Measurements from ENCODE around the gene SYNE2.

SYNE2 gene

DNA sequence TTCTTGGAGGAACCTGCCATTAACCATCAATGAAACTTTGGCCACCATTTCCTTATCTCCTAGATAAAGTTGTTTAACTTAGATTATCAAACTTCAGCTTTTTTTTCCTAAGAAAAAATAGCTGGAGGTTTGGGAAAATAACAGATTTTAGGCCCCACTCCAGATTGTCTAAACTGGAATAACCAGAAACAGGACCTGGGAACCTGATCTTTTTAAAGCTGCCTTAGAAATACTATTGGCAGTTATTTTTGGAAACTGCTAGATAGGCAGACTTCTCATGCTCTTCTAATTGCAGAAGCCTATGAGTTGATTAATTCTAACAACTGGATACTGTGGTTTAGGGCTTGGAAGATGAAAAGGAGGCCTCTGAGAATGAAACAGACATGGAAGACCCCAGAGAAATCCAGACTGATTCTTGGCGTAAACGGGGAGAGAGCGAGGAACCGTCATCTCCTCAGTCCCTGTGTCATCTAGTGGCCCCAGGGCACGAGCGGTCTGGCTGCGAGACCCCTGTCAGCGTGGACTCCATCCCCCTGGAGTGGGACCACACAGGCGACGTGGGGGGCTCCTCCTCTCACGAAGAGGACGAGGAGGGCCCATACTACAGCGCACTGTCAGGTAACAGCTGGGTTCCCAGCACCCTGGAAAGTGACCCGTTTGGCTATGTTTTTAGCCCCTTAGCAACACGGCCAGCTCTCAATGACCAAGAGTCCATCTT lies 361.2 kb downstream of the SYNE2 start:
- no peak for TF ChIP-seq CTCF (IDR thresholded peaks at IDR 0.05)
- Histone ChIP-seq H3K27ac (peak overlapping the region; percentile 53 to 66), H3K4me3 (no peak overlapping the region)
- no peak for DNase-seq (ENCODE audit: low spot score)

GRCh38 chr14:64215274-64215673 lies 362.5 kb downstream of the SYNE2 start:
- Histone ChIP-seq H3K4me3 (no peak overlapping the region), H3K27ac (no peak overlapping the region)
- no peak for TF ChIP-seq CTCF (IDR thresholded peaks at IDR 0.05)
- no peak for DNase-seq (ENCODE audit: low spot score)

DNA sequence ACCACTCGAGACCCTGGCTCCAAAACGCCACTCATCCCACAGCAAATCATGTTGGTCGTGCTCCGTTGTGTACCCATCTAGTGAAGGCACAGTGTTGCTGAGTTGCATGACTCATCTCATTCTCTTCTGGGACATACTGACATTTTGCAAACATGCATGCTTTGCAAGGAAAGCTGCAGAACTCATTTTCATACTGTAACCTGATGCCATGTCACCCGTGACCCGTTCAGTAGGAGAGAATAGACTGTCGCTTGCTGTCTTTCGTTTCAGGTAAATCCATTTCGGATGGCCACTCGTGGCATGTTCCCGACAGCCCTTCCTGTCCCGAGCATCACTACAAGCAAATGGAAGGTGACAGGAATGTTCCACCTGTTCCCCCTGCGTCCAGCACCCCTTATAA lies 363.2 kb downstream of the SYNE2 start:
- TF ChIP-seq CTCF (IDR thresholded peaks at IDR 0.05), result no peak
- DNase-seq (ENCODE audit: low spot score), result no peak
- Histone ChIP-seq H3K4me3 (no peak overlapping the region), H3K27ac (no peak overlapping the region)

GRCh38 chr14:64217308-64217707 lies 364.5 kb downstream of the SYNE2 start:
- no peak overlapping the region for H3K27ac ChIP-seq
- H3K4me3 ChIP-seq, result no peak overlapping the region
- DNase-seq (ENCODE audit: low spot score), result no peak
- no peak for TF ChIP-seq CTCF (IDR thresholded peaks at IDR 0.05)

DNA sequence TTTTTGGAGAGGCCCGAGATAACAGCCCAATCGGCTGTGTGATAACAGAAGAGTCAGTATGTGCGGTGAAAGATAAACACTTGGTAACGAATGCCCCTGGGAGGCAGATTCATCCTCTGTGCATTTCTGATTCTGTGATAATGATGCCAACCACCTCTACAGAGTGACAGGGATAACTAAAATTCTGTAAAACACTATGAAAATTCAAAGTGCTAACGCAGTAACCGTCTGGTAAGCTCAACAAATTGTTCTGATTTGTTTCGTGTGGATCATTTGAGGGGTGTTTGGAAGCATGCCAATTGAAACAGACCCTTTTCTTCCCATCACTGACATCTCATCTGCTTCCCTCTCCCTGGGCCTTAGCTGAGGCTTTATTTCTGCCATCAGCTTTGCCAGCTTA lies 365.0 kb downstream of the SYNE2 start:
- DNase-seq (ENCODE audit: low spot score), result no peak
- no peak overlapping the region for H3K27ac ChIP-seq
- no peak overlapping the region for H3K4me3 ChIP-seq
- no peak for TF ChIP-seq CTCF (IDR thresholded peaks at IDR 0.05)

DNA sequence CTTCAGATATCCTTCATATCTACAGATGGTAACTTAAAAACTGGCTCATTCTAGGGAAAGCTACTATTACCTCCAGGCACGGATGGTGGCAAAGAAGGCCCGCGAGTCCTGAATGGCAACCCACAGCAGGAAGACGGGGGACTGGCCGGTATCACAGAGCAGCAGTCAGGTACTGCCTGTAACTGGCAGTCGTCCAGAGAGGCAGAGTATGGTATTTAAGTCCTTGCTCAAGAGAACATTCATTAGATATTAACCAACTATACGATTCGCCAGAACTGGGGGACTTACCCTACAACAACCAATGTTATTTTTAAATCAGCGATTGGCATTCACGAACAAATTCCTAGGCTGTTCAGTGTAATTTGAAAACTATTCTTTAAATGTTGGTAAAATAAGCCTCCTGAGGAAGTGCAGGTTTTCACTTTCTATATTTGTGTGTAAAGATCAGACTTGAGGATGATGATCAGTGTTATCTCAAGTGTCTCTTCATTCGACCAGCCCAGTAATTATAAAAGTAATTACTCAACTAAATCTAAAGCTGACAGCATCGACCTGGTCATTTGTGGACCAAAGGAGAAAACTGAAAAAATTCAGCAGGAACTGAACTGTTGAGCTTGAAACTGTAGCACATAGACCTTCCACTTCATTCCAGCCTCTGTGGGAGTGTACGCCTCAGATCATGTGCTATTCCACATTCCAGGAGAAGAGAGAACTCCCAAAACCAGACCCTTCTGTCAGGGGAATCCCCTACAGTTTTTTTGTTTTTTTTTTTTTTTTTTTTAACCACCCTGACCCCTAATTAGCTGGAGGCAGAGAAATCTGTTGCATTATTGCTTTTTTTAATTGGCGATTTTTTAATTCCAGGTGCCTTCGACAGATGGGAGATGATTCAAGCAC lies 365.8 kb downstream of the SYNE2 start:
- H3K27ac ChIP-seq, result peak overlapping the region in 1 of 2 donors; percentile 8
- no peak for DNase-seq (ENCODE audit: low spot score)
- TF ChIP-seq CTCF (IDR thresholded peaks at IDR 0.05), result no peak

More for the DNA sequence above, 365.8 kb downstream of the SYNE2 start:
- H3K4me3 ChIP-seq, result no peak overlapping the region

All from coronary artery (tissue), 2 donors.